CD4-positive, alpha-beta memory T cell (primary cell): ENCODE measurements around the gene LY9. TPM values are rescaled to one million over a fixed set of nuclear protein-coding genes. Genes with fewer than 3 reads are reported as not detected.
A peak's percentile ranks its signal among the peaks of the same experiment; 100 is the strongest.

Experiments used
- CTCF ChIA-PET: fragments of 350-600 bp; sonication (Branson Sonifier 250); formaldehyde crosslinking; loops from one replicate; lab custom pipeline; 2021; ENCODE audit warnings: inconsistent platforms; ENCODE audit not compliant: partially characterized antibody; lab: Charles Lee
- POLR2A ChIA-PET: fragments of 350-600 bp; sonication (Branson Sonifier 250); formaldehyde crosslinking; loops from one replicate; lab custom pipeline; 2021; ENCODE audit not compliant: partially characterized antibody; lab: Charles Lee
- DNase-seq, 5 donors: peaks; one replicate each; pipeline versions ENCODE4 v3.0.0 to v3.0.0-alpha.2; 2020 to 2022; ENCODE audit warnings: mixed read lengths in 1 of 5
- H3K27ac ChIP-seq: one replicate; pipeline ENCODE4 v1.7.0; 2013; ENCODE audit warnings: low read depth, low read length
- H3K27me3 ChIP-seq: 2 replicates; pipeline ENCODE4 v1.7.0; 2013; ENCODE audit warnings: mild to moderate bottlenecking, low read length, moderate library complexity; ENCODE audit not compliant: insufficient read depth
- H3K36me3 ChIP-seq: 2 replicates; pipeline ENCODE4 v1.7.0; 2013; ENCODE audit warnings: mild to moderate bottlenecking, low read length, moderate library complexity; ENCODE audit not compliant: insufficient read depth
- H3K4me1 ChIP-seq: 2 replicates; pipeline ENCODE4 v1.7.0; 2013; ENCODE audit warnings: mild to moderate bottlenecking, low read length, moderate library complexity; ENCODE audit not compliant: insufficient read depth
- H3K4me3 ChIP-seq, 2 donors: one replicate each; pipeline ENCODE4 v1.7.0; 2013; ENCODE audit warnings: low read length in 2 of 2, mild to moderate bottlenecking in 1 of 2
- H3K9me3 ChIP-seq, 2 donors: one replicate each; pipeline ENCODE4 v1.7.0; 2013; ENCODE audit warnings: low read length in 2 of 2, control low read depth in 1 of 2; ENCODE audit not compliant: control insufficient read depth in 1 of 2
- H3K27ac Mint-ChIP-seq, 7 donors: one replicate each; pipeline ENCODE4 v1.8.0; 2020 to 2021; ENCODE audit warnings: mixed read lengths in 7 of 7, mild to moderate bottlenecking in 6 of 7, inconsistent platforms in 3 of 7, moderate library complexity in 3 of 7
- H3K27me3 Mint-ChIP-seq, 2 donors: one replicate each; pipeline ENCODE4 v1.8.0; 2020 to 2021; ENCODE audit warnings: mixed read lengths in 2 of 2
- H3K36me3 Mint-ChIP-seq, 2 donors: one replicate each; pipeline ENCODE4 v1.8.0; 2020 to 2021; ENCODE audit warnings: mixed read lengths in 2 of 2, inconsistent platforms in 1 of 2, mild to moderate bottlenecking in 1 of 2
- H3K4me1 Mint-ChIP-seq, 4 donors: one replicate each; pipeline ENCODE4 v1.8.0; 2020 to 2021; ENCODE audit warnings: mixed read lengths in 4 of 4, mild to moderate bottlenecking in 1 of 4
- H3K4me3 Mint-ChIP-seq, 8 donors: one replicate each; pipeline ENCODE4 v1.8.0; 2020 to 2021; ENCODE audit warnings: mixed read lengths in 8 of 8, mild to moderate bottlenecking in 7 of 8, moderate library complexity in 6 of 8, inconsistent platforms in 3 of 8
- H3K9me3 Mint-ChIP-seq, 8 donors: one replicate each; pipeline ENCODE4 v1.8.0; 2020 to 2021; ENCODE audit warnings: mixed read lengths in 8 of 8, mild to moderate bottlenecking in 5 of 8, inconsistent platforms in 3 of 8, moderate library complexity in 1 of 8
- intact Hi-C: fragments of 100-400 bp; cut with micrococcal nuclease; formaldehyde crosslinking; loops from one replicate; pipeline ENCODE4 v1.15.1; 2023
- polyA plus RNA-seq, 2 donors: library from polyadenylated mRNA; unstranded; fragments of 300-500 nt; fragmentation: Illumina TruSeq; gene quantifications; one replicate each; pipeline ENCODE4 v1.2.3, GENCODE V29; 2021
- total RNA-seq, 2 experiments: library from RNA; stranded (reverse); gene quantifications; one replicate each; pipeline ENCODE4 v1.2.3, GENCODE V29; 2021

The LY9 gene
- total and polyA plus RNA-seq, 4 experiments from 2014 or later = 131 to 211 (median 150) TPM

- no peaks in the 10 kb centered on the region for H3K9me3 ChIP-seq
- peaks cover 73% of the 10 kb centered on the region for H3K36me3 ChIP-seq
- DNase-seq = no peak
- ChIA-PET CTCF (interaction anchor here (1.1 kb wide), 1 partner anchor 20 kb away, joined by 5 read pairs; no protein-coding TSS in a partner anchor), POLR2A (interaction anchor here (4.5 kb wide), 1 partner anchor 17 kb away, joined by 29 read pairs; the partner anchor contains the start of gene LY9)
- Mint-ChIP-seq H3K9me3 (no peaks in the 10 kb centered on the region), H3K36me3 (peaks cover 79 to 84% of the 10 kb centered on the region in 2 donors), H3K27ac (peak overlapping the region in 5 of 7 donors; percentile 35 to 94 (median 75)), H3K4me1 (peaks cover 32 to 48% (median 38%) of the 10 kb centered on the region in 4 donors), H3K27me3 (no peaks in the 10 kb centered on the region), H3K4me3 (no peak overlapping the region)
- H3K27me3 ChIP-seq = no peaks in the 10 kb centered on the region
- intact Hi-C loops = no loop called here
- no peak overlapping the region for H3K27ac ChIP-seq
- H3K4me1 ChIP-seq = peaks cover 38% of the 10 kb centered on the region
- H3K4me3 ChIP-seq = no peak overlapping the region
These were observed 18.3 kb downstream of the LY9 start for GRCh38 chr1:160814316-160814715.

GRCh38 chr1:160814856-160815255 is 18.9 kb downstream of the LY9 start:
- no peak overlapping the region for H3K4me3 Mint-ChIP-seq
- CTCF ChIA-PET = interaction anchor here (1.1 to 1.2 kb wide), 2 partner anchors 15 to 20 kb away, joined by 3 to 5 read pairs; no protein-coding TSS in a partner anchor
- peaks cover 75% of the 10 kb centered on the region for H3K36me3 ChIP-seq

GRCh38 chr1:160818207-160818937 is 22.4 kb downstream of the LY9 start:
- no peak overlapping the region for H3K4me3 ChIP-seq
- peaks cover 4 to 15% (median 7%) of the 10 kb centered on the region in 4 donors for H3K4me1 Mint-ChIP-seq
- no peak for DNase-seq
- no peaks in the 10 kb centered on the region for H3K9me3 ChIP-seq
- no peaks in the 10 kb centered on the region for H3K9me3 Mint-ChIP-seq
- H3K36me3 Mint-ChIP-seq = peaks cover 73 to 82% of the 10 kb centered on the region in 2 donors
- H3K27me3 Mint-ChIP-seq = no peaks in the 10 kb centered on the region
- H3K4me1 ChIP-seq = peaks cover 3% of the 10 kb centered on the region
- H3K27ac Mint-ChIP-seq = peak overlapping the region in 6 of 7 donors; percentile 22 to 72 (median 56)
- intact Hi-C loops = no loop called here
- no peak overlapping the region for H3K4me3 Mint-ChIP-seq
- no peaks in the 10 kb centered on the region for H3K27me3 ChIP-seq
- H3K36me3 ChIP-seq = peaks cover 75% of the 10 kb centered on the region
- ChIA-PET POLR2A (interaction anchor here (0.9 to 1.3 kb wide), 2 partner anchors 11 to 19 kb away, joined by 3 to 4 read pairs; no protein-coding TSS in a partner anchor), CTCF (interaction anchor here (0.8 to 2.0 kb wide), 5 partner anchors 10 to 20 kb away, joined by 3 to 9 read pairs (median 3); no protein-coding TSS in a partner anchor)
- H3K27ac ChIP-seq = no peak overlapping the region

More at GRCh38 chr1:160814856-160815255, 18.9 kb downstream of the LY9 start:
- no peak overlapping the region for H3K27ac ChIP-seq
- Mint-ChIP-seq H3K9me3 (no peaks in the 10 kb centered on the region), H3K4me1 (peaks cover 28 to 44% (median 33%) of the 10 kb centered on the region in 4 donors), H3K27me3 (no peaks in the 10 kb centered on the region), H3K36me3 (peaks cover 77 to 86% of the 10 kb centered on the region in 2 donors), H3K27ac (peak overlapping the region in 1 of 7 donors; percentile 82)
- H3K9me3 ChIP-seq = no peaks in the 10 kb centered on the region
- no peak overlapping the region for H3K4me3 ChIP-seq
- no peak for DNase-seq
- intact Hi-C loops = no loop called here
- H3K27me3 ChIP-seq = no peaks in the 10 kb centered on the region
- POLR2A ChIA-PET = interaction anchor here (4.5 kb wide), 1 partner anchor 18 kb away, joined by 29 read pairs; the partner anchor contains the start of gene LY9
- peaks cover 34% of the 10 kb centered on the region for H3K4me1 ChIP-seq

GRCh38 chr1:160819186-160819585 is 23.2 kb downstream of the LY9 start:
- Histone ChIP-seq H3K36me3 (peaks cover 75% of the 10 kb centered on the region), H3K27ac (no peak overlapping the region), H3K4me1 (no peaks in the 10 kb centered on the region), H3K4me3 (no peak overlapping the region), H3K27me3 (no peaks in the 10 kb centered on the region), H3K9me3 (no peaks in the 10 kb centered on the region)
- Mint-ChIP-seq H3K27ac (peak overlapping the region in 6 of 7 donors; percentile 36 to 91 (median 59)), H3K4me1 (peaks cover 2 to 6% (median 3%) of the 10 kb centered on the region in 4 donors), H3K9me3 (no peaks in the 10 kb centered on the region), H3K36me3 (peaks cover 69 to 82% of the 10 kb centered on the region in 2 donors), H3K27me3 (no peaks in the 10 kb centered on the region), H3K4me3 (no peak overlapping the region)
- CTCF ChIA-PET = interaction anchor here (1.6 to 2.0 kb wide), 2 partner anchors 13 to 20 kb away, joined by 5 to 9 read pairs; no protein-coding TSS in a partner anchor
- POLR2A ChIA-PET = interaction anchor here (0.9 kb wide), 1 partner anchor 18 kb away, joined by 3 read pairs; no protein-coding TSS in a partner anchor
- intact Hi-C loops = no loop called here
- no peak for DNase-seq

- Mint-ChIP-seq H3K36me3 (peaks cover 65 to 78% of the 10 kb centered on the region in 2 donors), H3K4me1 (peaks cover 0 to 6% (median 3%) of the 10 kb centered on the region in 4 donors), H3K4me3 (no peak overlapping the region), H3K27ac (peak overlapping the region in 5 of 7 donors; percentile 10 to 71 (median 47)), H3K9me3 (no peaks in the 10 kb centered on the region), H3K27me3 (no peaks in the 10 kb centered on the region)
- H3K4me3 ChIP-seq = no peak overlapping the region
- H3K9me3 ChIP-seq = no peaks in the 10 kb centered on the region
- DNase-seq = no peak
- H3K4me1 ChIP-seq = no peaks in the 10 kb centered on the region
- intact Hi-C loops = no loop called here
- H3K36me3 ChIP-seq = peaks cover 62% of the 10 kb centered on the region
- CTCF ChIA-PET = interaction anchor here (0.6 to 1.5 kb wide), 5 partner anchors 14 to 54 kb away, joined by 3 to 5 read pairs (median 4); no protein-coding TSS in a partner anchor
- H3K27ac ChIP-seq = no peak overlapping the region
- H3K27me3 ChIP-seq = no peaks in the 10 kb centered on the region
- POLR2A ChIA-PET = interaction anchor here (4.2 kb wide), 1 partner anchor 24 kb away, joined by 16 read pairs; no protein-coding TSS in a partner anchor
These were observed 25.7 kb downstream of the LY9 start for GRCh38 chr1:160821627-160822026.

- H3K4me3 ChIP-seq = no peak overlapping the region
- H3K27me3 ChIP-seq = no peaks in the 10 kb centered on the region
- H3K4me1 ChIP-seq = no peaks in the 10 kb centered on the region
- no peaks in the 10 kb centered on the region for H3K9me3 Mint-ChIP-seq
- no peak overlapping the region for H3K27ac ChIP-seq
- H3K4me3 Mint-ChIP-seq = no peak overlapping the region
- H3K27me3 Mint-ChIP-seq = no peaks in the 10 kb centered on the region
- intact Hi-C loops = no loop called here
- peaks cover 67 to 81% of the 10 kb centered on the region in 2 donors for H3K36me3 Mint-ChIP-seq
- no peaks in the 10 kb centered on the region for H3K9me3 ChIP-seq
- DNase-seq = no peak
- H3K36me3 ChIP-seq = peaks cover 61% of the 10 kb centered on the region
- peaks cover 0 to 6% (median 3%) of the 10 kb centered on the region in 4 donors for H3K4me1 Mint-ChIP-seq
- CTCF ChIA-PET = interaction anchor here (1.1 to 3.5 kb wide), 5 partner anchors 13 to 131 kb away, joined by 3 to 19 read pairs (median 3); partner anchors contain the start of gene ITLN2
- POLR2A ChIA-PET = interaction anchor here (4.2 kb wide), 1 partner anchor 25 kb away, joined by 16 read pairs; no protein-coding TSS in a partner anchor
- peak overlapping the region in 3 of 7 donors; percentile 1 to 77 (median 18) for H3K27ac Mint-ChIP-seq
These were observed 27.3 kb downstream of the LY9 start for GRCh38 chr1:160823296-160823695.
